SK-N-SH treated with all-trans-retinoic acid at 6 μM for 48 hours (cell line): ENCODE data around the gene ATP1B1.

Experiments
- ATAC-seq: fragments of 200-7000 bp; cut with Tn5 transposase; 3 replicates; pipeline ENCODE4 v1.9.1; 2020; ENCODE audit warnings: mild to moderate bottlenecking, moderate library complexity
- ARNTL ChIP-seq: fragments of 450-650 bp; formaldehyde crosslinking; IDR thresholded peaks from 2 replicates; pipeline ENCODE4 v1.5.0; 2020; ENCODE audit warnings: low read depth, mild to moderate bottlenecking, moderate library complexity, borderline replicate concordance
- BACH2 ChIP-seq: fragments of 250-450 bp; sonication (Bioruptor Pico); IDR thresholded peaks from 2 replicates; pipeline ENCODE4 v1.9.0; 2021; ENCODE audit warnings: mild to moderate bottlenecking, borderline replicate concordance
- ESRRG ChIP-seq: fragments of 250-450 bp; sonication (Bioruptor Pico); IDR thresholded peaks from 2 replicates; pipeline ENCODE4 v1.6.1; 2021; ENCODE audit warnings: mild to moderate bottlenecking
- GLIS3 ChIP-seq: fragments of 250-450 bp; sonication (Bioruptor Pico); IDR thresholded peaks from 2 replicates; pipeline ENCODE4 v1.5.0; 2020; ENCODE audit warnings: mild to moderate bottlenecking, moderate library complexity
- ISL1 ChIP-seq: fragments of 250-450 bp; sonication (Bioruptor Pico); IDR thresholded peaks from 2 replicates; pipeline ENCODE4 v2.1.2; 2022; ENCODE audit warnings: mild to moderate bottlenecking, moderate library complexity
- OSR1 ChIP-seq: fragments of 250-450 bp; sonication (Bioruptor Pico); IDR thresholded peaks from 2 replicates; pipeline ENCODE4 v1.8.0; 2022; ENCODE audit warnings: moderate library complexity, mild to moderate bottlenecking, inconsistent platforms
- PPARA ChIP-seq: fragments of 250-450 bp; sonication (Bioruptor Pico); IDR thresholded peaks from 2 replicates; pipeline ENCODE4 v1.5.0; 2020; ENCODE audit warnings: mild to moderate bottlenecking, borderline replicate concordance
- RARB ChIP-seq: fragments of 250-450 bp; sonication (Bioruptor Pico); IDR thresholded peaks from 2 replicates; pipeline ENCODE4 v1.8.0; 2021; ENCODE audit warnings: mild to moderate bottlenecking, moderate library complexity
- SNAI2 ChIP-seq: fragments of 250-450 bp; sonication (Bioruptor Pico); IDR thresholded peaks from 2 replicates; pipeline ENCODE4 v1.5.0; 2020; ENCODE audit warnings: mild to moderate bottlenecking, moderate library complexity
- TCF4 ChIP-seq: fragments of 250-450 bp; sonication (Bioruptor Pico); IDR thresholded peaks from 2 replicates; pipeline ENCODE4 v1.8.0; 2021; ENCODE audit warnings: mild to moderate bottlenecking, moderate library complexity, borderline replicate concordance
- TOX ChIP-seq: fragments of 250-450 bp; sonication (Bioruptor Pico); IDR thresholded peaks from 2 replicates; pipeline ENCODE4 v1.8.0; 2021; ENCODE audit warnings: mild to moderate bottlenecking, moderate library complexity, borderline replicate concordance
- ZC3H10 ChIP-seq: fragments of 250-450 bp; sonication (Bioruptor Pico); IDR thresholded peaks from 2 replicates; pipeline ENCODE4 v1.5.1; 2021; ENCODE audit warnings: mild to moderate bottlenecking, moderate library complexity
- ZFP3 ChIP-seq: fragments of 250-450 bp; sonication (Bioruptor Pico); IDR thresholded peaks from 2 replicates; pipeline ENCODE4 v1.5.0; 2020; ENCODE audit warnings: mild to moderate bottlenecking, moderate library complexity
- ZFP30 ChIP-seq: fragments of 450-650 bp; formaldehyde crosslinking; IDR thresholded peaks from 2 replicates; pipeline ENCODE4 v1.5.0; 2022; ENCODE audit warnings: mild to moderate bottlenecking, moderate library complexity
- ZNF565 ChIP-seq: fragments of 450-650 bp; formaldehyde crosslinking; conservative IDR thresholded peaks from 2 replicates; pipeline ENCODE4 v1.5.0; 2020; ENCODE audit warnings: low read depth, mild to moderate bottlenecking, moderate library complexity
- ZNF70 ChIP-seq: fragments of 450-650 bp; formaldehyde crosslinking; IDR thresholded peaks from 2 replicates; pipeline ENCODE4 v1.5.0; 2020; ENCODE audit warnings: mild to moderate bottlenecking, moderate library complexity
- ZNF8 ChIP-seq: fragments of 450-650 bp; formaldehyde crosslinking; IDR thresholded peaks from 2 replicates; pipeline ENCODE4 v1.5.0; 2020; ENCODE audit warnings: mild to moderate bottlenecking, moderate library complexity
- TF ChIP-seq, protein P1 (sequence below): fragments of 250-450 bp; sonication (Bioruptor Pico); IDR thresholded peaks from 2 replicates; pipeline ENCODE4 v1.5.1; 2021; ENCODE audit warnings: mild to moderate bottlenecking, moderate library complexity
- TF ChIP-seq, protein P2 (sequence below): fragments of 250-450 bp; sonication (Bioruptor Pico); IDR thresholded peaks from 2 replicates; pipeline ENCODE4 v1.8.0; 2020; ENCODE audit warnings: mild to moderate bottlenecking, moderate library complexity, borderline replicate concordance
- TF ChIP-seq, protein P3 (sequence below): fragments of 250-450 bp; sonication (Bioruptor Pico); IDR thresholded peaks from 2 replicates; pipeline ENCODE4 v1.5.0; 2020; ENCODE audit warnings: mild to moderate bottlenecking, moderate library complexity
- TF ChIP-seq, protein P4 (sequence below): fragments of 250-450 bp; sonication (Bioruptor Pico); IDR thresholded peaks from 2 replicates; pipeline ENCODE4 v1.8.0; 2021; ENCODE audit warnings: low read depth, mild to moderate bottlenecking, moderate library complexity, borderline replicate concordance

ATP1B1 gene

DNA sequence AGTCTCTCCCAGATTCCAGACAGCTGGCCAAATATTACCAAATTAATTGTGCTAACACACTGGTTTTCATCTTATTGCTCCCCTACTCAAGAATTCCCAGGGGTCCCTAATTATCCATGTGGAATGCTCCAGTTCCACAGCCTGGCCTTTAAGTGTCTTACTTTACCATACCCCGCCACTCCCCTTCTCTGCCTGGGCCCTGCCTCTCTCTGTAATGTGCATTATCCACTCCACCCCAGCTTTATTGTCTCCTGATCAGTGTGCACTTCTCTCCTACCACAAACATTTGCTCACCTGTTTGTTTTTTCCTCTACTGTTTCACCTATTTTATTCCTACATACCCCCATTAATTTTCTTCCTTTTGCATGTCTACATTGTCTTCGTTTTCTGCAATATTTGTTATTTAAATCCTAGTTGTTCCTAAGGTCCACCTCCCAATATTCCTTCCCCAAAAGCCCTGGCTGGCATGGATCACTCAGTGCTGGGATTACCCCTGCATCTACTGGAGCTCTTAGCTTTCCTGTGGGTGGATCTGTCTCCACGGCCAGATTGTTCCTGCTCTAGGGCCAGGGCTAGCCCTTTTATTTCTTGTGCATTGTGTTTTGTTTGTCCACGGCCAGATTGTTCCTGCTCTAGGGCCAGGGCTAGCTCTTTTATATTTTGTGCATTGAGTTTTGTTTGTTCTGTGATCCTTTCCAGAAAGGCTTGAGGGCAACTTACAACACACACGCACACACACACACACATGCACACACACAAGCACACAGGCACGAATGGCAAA lies 33.4 kb upstream of the ATP1B1 start:
- no peak for ATAC-seq
- TF ChIP-seq SNAI2 (CRISPR knock-in tag): no peak
- TF ChIP-seq ZFP30 (CRISPR knock-in tag): no peak
- no peak for TF ChIP-seq RARB (CRISPR knock-in tag)
- TF ChIP-seq ZNF565 (CRISPR knock-in tag): no peak
- no peak for TF ChIP-seq ZNF70 (CRISPR knock-in tag)
- no peak for TF ChIP-seq ZNF8 (CRISPR knock-in tag)
- TF ChIP-seq, protein P1, sequence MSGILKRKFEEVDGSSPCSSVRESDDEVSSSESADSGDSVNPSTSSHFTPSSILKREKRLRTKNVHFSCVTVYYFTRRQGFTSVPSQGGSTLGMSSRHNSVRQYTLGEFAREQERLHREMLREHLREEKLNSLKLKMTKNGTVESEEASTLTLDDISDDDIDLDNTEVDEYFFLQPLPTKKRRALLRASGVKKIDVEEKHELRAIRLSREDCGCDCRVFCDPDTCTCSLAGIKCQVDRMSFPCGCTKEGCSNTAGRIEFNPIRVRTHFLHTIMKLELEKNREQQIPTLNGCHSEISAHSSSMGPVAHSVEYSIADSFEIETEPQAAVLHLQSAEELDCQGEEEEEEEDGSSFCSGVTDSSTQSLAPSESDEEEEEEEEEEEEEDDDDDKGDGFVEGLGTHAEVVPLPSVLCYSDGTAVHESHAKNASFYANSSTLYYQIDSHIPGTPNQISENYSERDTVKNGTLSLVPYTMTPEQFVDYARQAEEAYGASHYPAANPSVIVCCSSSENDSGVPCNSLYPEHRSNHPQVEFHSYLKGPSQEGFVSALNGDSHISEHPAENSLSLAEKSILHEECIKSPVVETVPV (CRISPR knock-in tag): no peak
- TF ChIP-seq ESRRG: no peak
- no peak for TF ChIP-seq OSR1 (CRISPR knock-in tag)
- no peak for TF ChIP-seq BACH2 (CRISPR knock-in tag)
- TF ChIP-seq ARNTL (CRISPR knock-in tag): no peak
- no peak for TF ChIP-seq ZC3H10 (CRISPR knock-in tag)
- TF ChIP-seq, protein P2, sequence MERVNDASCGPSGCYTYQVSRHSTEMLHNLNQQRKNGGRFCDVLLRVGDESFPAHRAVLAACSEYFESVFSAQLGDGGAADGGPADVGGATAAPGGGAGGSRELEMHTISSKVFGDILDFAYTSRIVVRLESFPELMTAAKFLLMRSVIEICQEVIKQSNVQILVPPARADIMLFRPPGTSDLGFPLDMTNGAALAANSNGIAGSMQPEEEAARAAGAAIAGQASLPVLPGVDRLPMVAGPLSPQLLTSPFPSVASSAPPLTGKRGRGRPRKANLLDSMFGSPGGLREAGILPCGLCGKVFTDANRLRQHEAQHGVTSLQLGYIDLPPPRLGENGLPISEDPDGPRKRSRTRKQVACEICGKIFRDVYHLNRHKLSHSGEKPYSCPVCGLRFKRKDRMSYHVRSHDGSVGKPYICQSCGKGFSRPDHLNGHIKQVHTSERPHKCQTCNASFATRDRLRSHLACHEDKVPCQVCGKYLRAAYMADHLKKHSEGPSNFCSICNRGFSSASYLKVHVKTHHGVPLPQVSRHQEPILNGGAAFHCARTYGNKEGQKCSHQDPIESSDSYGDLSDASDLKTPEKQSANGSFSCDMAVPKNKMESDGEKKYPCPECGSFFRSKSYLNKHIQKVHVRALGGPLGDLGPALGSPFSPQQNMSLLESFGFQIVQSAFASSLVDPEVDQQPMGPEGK: no peak
- no peak for TF ChIP-seq ZFP3

DNA sequence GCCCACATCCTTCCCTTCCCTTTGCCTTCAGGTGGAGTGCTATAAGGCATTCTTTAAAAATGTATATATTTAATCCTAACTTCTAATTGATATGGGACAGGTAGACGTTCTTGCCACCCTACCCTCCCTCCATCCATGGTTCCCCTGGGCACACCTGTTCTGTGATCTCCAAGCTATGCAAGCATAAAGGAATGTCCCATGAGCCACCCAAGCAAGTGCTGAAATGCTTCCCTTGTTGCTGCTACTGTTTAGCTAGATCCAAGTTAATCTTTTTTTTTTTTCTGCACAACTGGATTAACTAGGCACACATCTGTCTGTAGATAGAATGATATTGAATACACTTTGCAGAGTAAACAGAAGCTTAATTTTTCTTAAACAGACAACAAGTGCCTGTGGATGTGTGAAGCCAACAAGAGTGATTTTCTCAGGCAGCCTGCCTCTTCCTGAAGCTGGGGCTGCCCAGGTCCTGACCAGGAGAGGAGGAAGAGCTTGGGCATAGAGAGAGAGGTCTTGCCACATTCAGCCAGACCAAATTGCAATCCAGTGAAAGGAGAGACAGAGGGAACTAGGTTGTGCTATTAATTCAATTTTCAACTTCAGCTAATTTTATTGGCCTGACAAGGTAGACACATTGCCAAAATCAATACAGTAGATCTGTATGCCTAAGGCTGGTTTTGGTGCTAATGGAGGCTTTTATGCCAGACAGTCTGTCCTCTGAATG lies 28.2 kb upstream of the ATP1B1 start:
- TF ChIP-seq RARB (CRISPR knock-in tag) (no peak), ZFP30 (CRISPR knock-in tag) (no peak), TOX (CRISPR knock-in tag) (no peak), ZFP3 (no peak), ISL1 (CRISPR knock-in tag) (no peak), GLIS3 (CRISPR knock-in tag) (no peak), PPARA (no peak), ARNTL (CRISPR knock-in tag) (no peak), OSR1 (CRISPR knock-in tag) (no peak), ZC3H10 (CRISPR knock-in tag) (no peak), ESRRG (no peak), TCF4 (no peak)
- TF ChIP-seq, protein P2: no peak
- TF ChIP-seq, protein P3, sequence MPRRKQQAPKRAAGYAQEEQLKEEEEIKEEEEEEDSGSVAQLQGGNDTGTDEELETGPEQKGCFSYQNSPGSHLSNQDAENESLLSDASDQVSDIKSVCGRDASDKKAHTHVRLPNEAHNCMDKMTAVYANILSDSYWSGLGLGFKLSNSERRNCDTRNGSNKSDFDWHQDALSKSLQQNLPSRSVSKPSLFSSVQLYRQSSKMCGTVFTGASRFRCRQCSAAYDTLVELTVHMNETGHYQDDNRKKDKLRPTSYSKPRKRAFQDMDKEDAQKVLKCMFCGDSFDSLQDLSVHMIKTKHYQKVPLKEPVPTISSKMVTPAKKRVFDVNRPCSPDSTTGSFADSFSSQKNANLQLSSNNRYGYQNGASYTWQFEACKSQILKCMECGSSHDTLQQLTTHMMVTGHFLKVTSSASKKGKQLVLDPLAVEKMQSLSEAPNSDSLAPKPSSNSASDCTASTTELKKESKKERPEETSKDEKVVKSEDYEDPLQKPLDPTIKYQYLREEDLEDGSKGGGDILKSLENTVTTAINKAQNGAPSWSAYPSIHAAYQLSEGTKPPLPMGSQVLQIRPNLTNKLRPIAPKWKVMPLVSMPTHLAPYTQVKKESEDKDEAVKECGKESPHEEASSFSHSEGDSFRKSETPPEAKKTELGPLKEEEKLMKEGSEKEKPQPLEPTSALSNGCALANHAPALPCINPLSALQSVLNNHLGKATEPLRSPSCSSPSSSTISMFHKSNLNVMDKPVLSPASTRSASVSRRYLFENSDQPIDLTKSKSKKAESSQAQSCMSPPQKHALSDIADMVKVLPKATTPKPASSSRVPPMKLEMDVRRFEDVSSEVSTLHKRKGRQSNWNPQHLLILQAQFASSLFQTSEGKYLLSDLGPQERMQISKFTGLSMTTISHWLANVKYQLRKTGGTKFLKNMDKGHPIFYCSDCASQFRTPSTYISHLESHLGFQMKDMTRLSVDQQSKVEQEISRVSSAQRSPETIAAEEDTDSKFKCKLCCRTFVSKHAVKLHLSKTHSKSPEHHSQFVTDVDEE: no peak
- TF ChIP-seq, protein P4, sequence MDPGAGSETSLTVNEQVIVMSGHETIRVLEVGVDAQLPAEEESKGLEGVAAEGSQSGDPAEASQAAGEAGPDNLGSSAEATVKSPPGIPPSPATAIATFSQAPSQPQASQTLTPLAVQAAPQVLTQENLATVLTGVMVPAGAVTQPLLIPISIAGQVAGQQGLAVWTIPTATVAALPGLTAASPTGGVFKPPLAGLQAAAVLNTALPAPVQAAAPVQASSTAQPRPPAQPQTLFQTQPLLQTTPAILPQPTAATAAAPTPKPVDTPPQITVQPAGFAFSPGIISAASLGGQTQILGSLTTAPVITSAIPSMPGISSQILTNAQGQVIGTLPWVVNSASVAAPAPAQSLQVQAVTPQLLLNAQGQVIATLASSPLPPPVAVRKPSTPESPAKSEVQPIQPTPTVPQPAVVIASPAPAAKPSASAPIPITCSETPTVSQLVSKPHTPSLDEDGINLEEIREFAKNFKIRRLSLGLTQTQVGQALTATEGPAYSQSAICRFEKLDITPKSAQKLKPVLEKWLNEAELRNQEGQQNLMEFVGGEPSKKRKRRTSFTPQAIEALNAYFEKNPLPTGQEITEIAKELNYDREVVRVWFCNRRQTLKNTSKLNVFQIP (CRISPR knock-in tag): no peak
- TF ChIP-seq, all 23 proteins: peak for 0
- ATAC-seq: no peak
